ENCODE measurements around the gene RAPSN. TPM values are rescaled to one million over a fixed set of nuclear protein-coding genes. Genes with fewer than 3 reads are reported as not detected.

The RAPSN gene
- total RNA-seq, 4 donors from 2014 or later: 0.42 to 1.4 (median 0.70) TPM

GRCh38 chr11:47430524-47430923 lies 18.4 kb downstream of the RAPSN start:
- no peak overlapping the region for H3K4me3 ChIP-seq
- no peak overlapping the region for H3K27ac ChIP-seq (replicated peaks in 1 of 4)
- intact Hi-C loops (cut with DNase I): no loop called here
- WGBS: 73% methylated on average over 5 of the region's 5 CpGs
- H3K4me1 ChIP-seq: peaks cover 1 to 19% (median 16%) of the 10 kb centered on the region in 4 donors
- TF ChIP-seq POLR2A (IDR thresholded peaks at IDR 0.05; ENCODE audit: low read depth) (no peak), CTCF (IDR thresholded peaks at IDR 0.05) (no peak), POLR2AphosphoS5 (IDR thresholded peaks at IDR 0.05) (no peak), EP300 (IDR thresholded peaks at IDR 0.05) (no peak)
- no peaks in the 10 kb centered on the region for H3K36me3 ChIP-seq
- no peaks in the 10 kb centered on the region for H3K9me3 ChIP-seq
- DNase-seq (ENCODE audit: extremely low spot score): no peak
- no peaks in the 10 kb centered on the region for H3K27me3 ChIP-seq

- 0% methylated on average over 27 of the region's 62 CpGs for WGBS
Measured at GRCh38 chr11:47426062-47426956, 22.6 kb downstream of the RAPSN start, which contains the start of gene PSMC3. Gene PSMC3 (minus strand): TSS chr11:47426439. CDS start chr11:47426279, 160 bp downstream.

GRCh38 chr11:47425611-47426010 lies 23.3 kb downstream of the RAPSN start:
- DNase-seq (ENCODE audit: extremely low spot score): no peak
- Histone ChIP-seq H3K27me3 (no peaks in the 10 kb centered on the region), H3K4me1 (peaks cover 16 to 31% (median 24%) of the 10 kb centered on the region in 4 donors), H3K9me3 (no peaks in the 10 kb centered on the region), H3K27ac (replicated peaks in 1 of 4) (peak overlapping the region; percentile 87 to 93 (median 92)), H3K36me3 (peaks cover 42 to 45% (median 44%) of the 10 kb centered on the region in 4 donors), H3K4me3 (peak overlapping the region; percentile 85 to 95 (median 91))
- intact Hi-C loops (cut with DNase I): no loop called here
- TF ChIP-seq EP300 (IDR thresholded peaks at IDR 0.05) (no peak), POLR2AphosphoS5 (IDR thresholded peaks at IDR 0.05) (no peak), POLR2A (IDR thresholded peaks at IDR 0.05; ENCODE audit: low read depth) (no peak), CTCF (IDR thresholded peaks at IDR 0.05) (no peak)
- WGBS: 2% methylated on average over 14 of the region's 14 CpGs

More at GRCh38 chr11:47426062-47426956, 22.6 kb downstream of the RAPSN start, which contains the start of gene PSMC3:
- peak; percentile 99 for DNase-seq (ENCODE audit: extremely low spot score)
- Histone ChIP-seq H3K9me3 (no peaks in the 10 kb centered on the region), H3K4me1 (peaks cover 16 to 31% (median 24%) of the 10 kb centered on the region in 4 donors), H3K27me3 (no peaks in the 10 kb centered on the region), H3K36me3 (peaks cover 36 to 38% (median 37%) of the 10 kb centered on the region in 4 donors), H3K27ac (replicated peaks in 1 of 4) (peak within 1 kb of the TSS; percentile 87 to 93 (median 92)), H3K4me3 (peak within 1 kb of the TSS; percentile 85 to 95 (median 91))
- TF ChIP-seq POLR2A (IDR thresholded peaks at IDR 0.05; ENCODE audit: low read depth): peak; percentile 33
- no peak for TF ChIP-seq EP300 (IDR thresholded peaks at IDR 0.05)
- TF ChIP-seq CTCF (IDR thresholded peaks at IDR 0.05): peak in 2 of 3 experiments; percentile 1 to 11
- TF ChIP-seq POLR2AphosphoS5 (IDR thresholded peaks at IDR 0.05): peak; percentile 76 to 79
- intact Hi-C loops (cut with DNase I): no loop called here

GRCh38 chr11:47418454-47419259 lies 30.3 kb downstream of the RAPSN start:
- no peak overlapping the region for H3K4me3 ChIP-seq
- intact Hi-C loops (cut with DNase I): no loop called here
- H3K9me3 ChIP-seq: no peaks in the 10 kb centered on the region
- TF ChIP-seq POLR2AphosphoS5 (IDR thresholded peaks at IDR 0.05) (peak in 1 of 2 donors; percentile 8), EP300 (IDR thresholded peaks at IDR 0.05) (no peak)
- peak overlapping the region; percentile 88 to 98 (median 90) for H3K27ac ChIP-seq (replicated peaks in 1 of 4)
- 77% methylated on average over 13 of the region's 23 CpGs for WGBS
- peaks cover 33 to 54% (median 50%) of the 10 kb centered on the region in 4 donors for H3K4me1 ChIP-seq
- DNase-seq (ENCODE audit: extremely low spot score): no peak
- H3K27me3 ChIP-seq: no peaks in the 10 kb centered on the region
- H3K36me3 ChIP-seq: peaks cover 68 to 96% (median 84%) of the 10 kb centered on the region in 4 donors

Data from esophagus muscularis mucosa (tissue), 4 donors.